Measurements from ENCODE around the gene FMNL2. TPM values are rescaled to one million over a fixed set of nuclear protein-coding genes. Genes with fewer than 3 reads are reported as not detected.

FMNL2 gene
- total RNA-seq, 1 donor from 2014 or later = 24.7 TPM

DNA sequence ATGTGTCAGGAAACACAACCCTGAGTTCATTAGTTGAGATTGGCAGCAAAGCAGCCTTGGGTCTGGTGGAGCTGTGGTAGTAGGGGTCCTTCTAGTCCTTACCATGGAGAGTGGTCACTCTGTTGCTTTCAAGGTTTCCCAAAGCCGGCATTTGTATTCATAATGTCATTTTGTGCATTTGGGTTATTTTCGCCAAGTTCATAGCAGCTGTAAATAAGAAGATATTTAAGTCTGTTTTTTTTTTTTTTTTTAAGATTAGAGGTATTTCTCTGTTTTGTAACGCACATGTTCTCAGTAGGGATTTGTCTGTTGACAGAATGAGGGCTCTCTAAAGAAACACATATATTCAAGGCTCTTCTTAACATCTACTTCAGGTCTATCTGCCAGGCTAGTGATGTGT, 268.2 kb downstream of the FMNL2 start:
- no peaks in the 10 kb centered on the region for H3K27me3 ChIP-seq (ENCODE audit: control insufficient read depth, insufficient read depth, low read length)

GRCh38 chr2:152606081-152606480, 271.1 kb downstream of the FMNL2 start:
- Histone ChIP-seq H3K27me3 (ENCODE audit: control insufficient read depth, insufficient read depth, low read length) (no peaks in the 10 kb centered on the region), H3K4me3 (ENCODE audit: low read depth, low read length) (no peak overlapping the region), H3K36me3 (ENCODE audit: control insufficient read depth, insufficient read depth, low read length) (no peaks in the 10 kb centered on the region)
- TF ChIP-seq, protein P1, sequence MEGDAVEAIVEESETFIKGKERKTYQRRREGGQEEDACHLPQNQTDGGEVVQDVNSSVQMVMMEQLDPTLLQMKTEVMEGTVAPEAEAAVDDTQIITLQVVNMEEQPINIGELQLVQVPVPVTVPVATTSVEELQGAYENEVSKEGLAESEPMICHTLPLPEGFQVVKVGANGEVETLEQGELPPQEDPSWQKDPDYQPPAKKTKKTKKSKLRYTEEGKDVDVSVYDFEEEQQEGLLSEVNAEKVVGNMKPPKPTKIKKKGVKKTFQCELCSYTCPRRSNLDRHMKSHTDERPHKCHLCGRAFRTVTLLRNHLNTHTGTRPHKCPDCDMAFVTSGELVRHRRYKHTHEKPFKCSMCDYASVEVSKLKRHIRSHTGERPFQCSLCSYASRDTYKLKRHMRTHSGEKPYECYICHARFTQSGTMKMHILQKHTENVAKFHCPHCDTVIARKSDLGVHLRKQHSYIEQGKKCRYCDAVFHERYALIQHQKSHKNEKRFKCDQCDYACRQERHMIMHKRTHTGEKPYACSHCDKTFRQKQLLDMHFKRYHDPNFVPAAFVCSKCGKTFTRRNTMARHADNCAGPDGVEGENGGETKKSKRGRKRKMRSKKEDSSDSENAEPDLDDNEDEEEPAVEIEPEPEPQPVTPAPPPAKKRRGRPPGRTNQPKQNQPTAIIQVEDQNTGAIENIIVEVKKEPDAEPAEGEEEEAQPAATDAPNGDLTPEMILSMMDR (IDR thresholded peaks at IDR 0.05; ENCODE audit: insufficient read depth, low read length, severe bottlenecking) = no peak
- DNase-seq (ENCODE audit: low read depth) (no peak), FAIRE-seq (no peak)

More for the DNA sequence above, 268.2 kb downstream of the FMNL2 start:
- FAIRE-seq (no peak), DNase-seq (ENCODE audit: low read depth) (no peak)
- Histone ChIP-seq H3K4me3 (ENCODE audit: low read depth, low read length) (no peak overlapping the region), H3K36me3 (ENCODE audit: control insufficient read depth, insufficient read depth, low read length) (no peaks in the 10 kb centered on the region)
- TF ChIP-seq, protein P1 (IDR thresholded peaks at IDR 0.05; ENCODE audit: insufficient read depth, low read length, severe bottlenecking) = no peak

- TF ChIP-seq, protein P1 (IDR thresholded peaks at IDR 0.05; ENCODE audit: insufficient read depth, low read length, severe bottlenecking) = no peak
- no peak overlapping the region for H3K4me3 ChIP-seq (ENCODE audit: low read depth, low read length)
- H3K36me3 ChIP-seq (ENCODE audit: control insufficient read depth, insufficient read depth, low read length) = no peaks in the 10 kb centered on the region
- H3K27me3 ChIP-seq (ENCODE audit: control insufficient read depth, insufficient read depth, low read length) = no peaks in the 10 kb centered on the region
- no peak for FAIRE-seq
- DNase-seq (ENCODE audit: low read depth) = no peak
Observed at GRCh38 chr2:152606941-152607340, 272.0 kb downstream of the FMNL2 start.

DNA sequence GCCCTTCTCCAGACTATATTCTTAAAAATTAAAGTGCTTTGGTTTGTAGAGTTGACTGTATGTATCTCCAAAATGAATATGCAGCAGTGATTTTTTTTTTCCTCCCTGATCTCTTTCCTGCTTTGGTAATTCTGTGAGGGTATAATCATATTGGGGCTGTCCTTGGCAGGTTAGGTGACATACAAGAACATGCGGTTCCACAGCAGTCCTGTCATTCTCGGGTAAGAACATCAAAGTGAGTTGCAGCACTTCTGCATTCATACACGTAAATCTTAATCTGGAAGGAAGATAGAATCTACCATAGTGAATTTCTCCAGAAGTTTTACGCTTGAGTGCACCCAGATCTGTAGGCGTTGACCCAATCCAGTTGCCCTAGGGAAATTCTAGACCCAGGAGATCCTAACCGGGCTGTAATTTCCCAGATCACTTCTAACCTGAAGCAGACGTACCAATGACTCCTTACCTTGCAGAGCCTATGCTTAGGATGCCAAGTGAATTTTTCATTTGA, 272.9 kb downstream of the FMNL2 start:
- FAIRE-seq (no peak), DNase-seq (ENCODE audit: low read depth) (no peak)
- TF ChIP-seq, protein P1 (IDR thresholded peaks at IDR 0.05; ENCODE audit: insufficient read depth, low read length, severe bottlenecking) = no peak
- no peak overlapping the region for H3K4me3 ChIP-seq (ENCODE audit: low read depth, low read length)
- H3K36me3 ChIP-seq (ENCODE audit: control insufficient read depth, insufficient read depth, low read length) = no peaks in the 10 kb centered on the region
- no peaks in the 10 kb centered on the region for H3K27me3 ChIP-seq (ENCODE audit: control insufficient read depth, insufficient read depth, low read length)

GRCh38 chr2:152609154-152609553, 274.2 kb downstream of the FMNL2 start:
- TF ChIP-seq, protein P1 (IDR thresholded peaks at IDR 0.05; ENCODE audit: insufficient read depth, low read length, severe bottlenecking) = no peak
- DNase-seq (ENCODE audit: low read depth) = no peak
- FAIRE-seq = no peak
- no peaks in the 10 kb centered on the region for H3K27me3 ChIP-seq (ENCODE audit: control insufficient read depth, insufficient read depth, low read length)
- peaks cover 2% of the 10 kb centered on the region for H3K36me3 ChIP-seq (ENCODE audit: control insufficient read depth, insufficient read depth, low read length)
- no peak overlapping the region for H3K4me3 ChIP-seq (ENCODE audit: low read depth, low read length)

DNA sequence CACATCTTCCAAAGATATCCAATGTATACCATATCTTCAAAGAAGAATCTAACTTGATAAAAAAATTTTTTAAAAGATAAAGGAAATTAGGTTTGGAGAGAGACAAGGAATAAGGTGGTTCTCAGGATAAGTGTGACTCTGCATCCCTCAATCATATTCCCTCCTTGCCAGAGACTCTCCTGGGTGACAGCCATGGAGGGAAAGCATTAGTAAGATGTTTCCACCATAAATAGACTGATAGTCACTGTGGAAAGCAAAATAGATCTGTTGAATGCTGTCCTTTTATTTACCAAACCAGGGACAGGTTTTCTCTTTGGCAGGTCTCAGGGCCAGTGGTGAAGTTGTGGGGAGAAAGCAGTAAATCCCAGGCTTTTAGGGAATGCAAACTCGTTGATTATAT, 274.7 kb downstream of the FMNL2 start:
- no peak overlapping the region for H3K4me3 ChIP-seq (ENCODE audit: low read depth, low read length)
- TF ChIP-seq, protein P1 (IDR thresholded peaks at IDR 0.05; ENCODE audit: insufficient read depth, low read length, severe bottlenecking) = no peak
- H3K36me3 ChIP-seq (ENCODE audit: control insufficient read depth, insufficient read depth, low read length) = peaks cover 2% of the 10 kb centered on the region
- DNase-seq (ENCODE audit: low read depth) = no peak
- no peaks in the 10 kb centered on the region for H3K27me3 ChIP-seq (ENCODE audit: control insufficient read depth, insufficient read depth, low read length)
- FAIRE-seq = no peak
